ENCODE measurements around the gene USP15.
"Not testable (repeated sequence)": the region's sequence is repeated elsewhere in the genome, so short reads cannot be mapped to it uniquely, and the experiment has no call there.

The USP15 gene

DNA sequence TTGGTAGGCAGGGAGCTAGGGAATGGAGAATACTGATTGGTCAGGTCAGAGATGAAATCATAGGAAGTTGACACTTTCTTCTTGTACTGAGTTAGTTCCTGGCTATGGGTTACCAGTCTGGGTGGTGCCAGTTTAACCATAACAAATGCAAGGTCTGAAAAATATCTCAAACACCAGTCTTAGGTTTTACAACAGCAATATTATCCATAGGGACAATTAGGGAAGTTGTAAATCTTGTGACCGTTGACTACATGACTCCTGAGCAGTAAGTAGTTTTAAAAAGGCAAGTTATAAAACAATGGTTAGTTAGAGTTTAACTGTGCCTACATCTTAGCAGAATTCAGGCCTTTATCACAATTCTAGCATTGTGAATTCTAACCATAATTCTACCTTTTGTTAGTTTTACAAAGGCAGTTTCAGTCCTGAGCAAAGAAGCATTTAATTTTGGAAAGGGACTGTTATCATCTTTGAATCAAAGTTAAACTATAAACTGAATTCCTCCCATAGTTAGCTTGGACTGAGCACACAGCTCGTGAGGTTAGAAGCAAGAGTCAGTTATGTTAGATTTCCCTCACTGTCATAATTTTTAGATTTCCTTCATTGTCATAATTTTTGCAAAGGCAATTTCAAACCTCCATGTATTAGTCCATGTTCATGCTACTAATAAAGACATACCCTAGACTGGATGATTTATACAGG is 186.7 kb downstream of the USP15 start:
- DNase-seq (ENCODE audit: low read depth in 2 of 2): no peak

DNA sequence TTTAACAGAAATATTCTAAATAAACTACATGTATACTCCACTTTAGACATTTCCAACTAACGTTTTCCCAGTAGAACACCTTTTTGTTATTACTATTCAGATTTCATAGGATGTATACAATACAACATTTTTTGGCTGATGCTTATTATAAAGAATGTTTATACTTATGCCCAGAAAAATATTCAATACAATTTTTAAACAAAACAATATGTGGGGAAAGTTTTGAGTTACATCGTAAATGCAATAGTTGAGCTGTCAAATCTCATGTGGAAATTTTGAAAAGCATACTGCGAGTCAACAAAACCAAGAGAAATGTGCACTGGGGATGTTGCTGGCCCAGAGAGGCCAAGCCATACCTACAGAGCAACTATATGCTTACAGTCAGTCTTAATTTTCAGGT is 188.2 kb downstream of the USP15 start:
- no peak for DNase-seq (ENCODE audit: low read depth in 2 of 2)

DNA sequence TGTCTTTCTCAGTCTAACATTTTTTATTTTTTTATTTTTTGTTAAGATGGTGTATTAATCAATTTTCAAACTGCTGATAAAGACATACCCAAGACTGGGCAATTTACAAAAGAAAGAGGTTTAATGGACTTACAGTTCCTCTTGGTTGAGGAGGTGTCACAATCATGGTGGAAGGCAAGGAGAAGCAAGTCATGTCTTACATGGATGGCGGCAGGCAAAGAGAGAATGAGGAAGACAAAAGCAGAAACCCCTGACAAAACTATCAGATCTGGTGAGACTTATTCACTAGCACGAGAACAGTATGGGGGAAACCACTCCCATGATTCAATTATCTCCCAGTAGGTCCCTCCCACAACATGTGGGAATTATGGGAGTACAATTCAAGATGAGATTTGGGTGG is 195.2 kb downstream of the USP15 start:
- not testable (repeated sequence) for DNase-seq (ENCODE audit: low read depth in 2 of 2)

DNA sequence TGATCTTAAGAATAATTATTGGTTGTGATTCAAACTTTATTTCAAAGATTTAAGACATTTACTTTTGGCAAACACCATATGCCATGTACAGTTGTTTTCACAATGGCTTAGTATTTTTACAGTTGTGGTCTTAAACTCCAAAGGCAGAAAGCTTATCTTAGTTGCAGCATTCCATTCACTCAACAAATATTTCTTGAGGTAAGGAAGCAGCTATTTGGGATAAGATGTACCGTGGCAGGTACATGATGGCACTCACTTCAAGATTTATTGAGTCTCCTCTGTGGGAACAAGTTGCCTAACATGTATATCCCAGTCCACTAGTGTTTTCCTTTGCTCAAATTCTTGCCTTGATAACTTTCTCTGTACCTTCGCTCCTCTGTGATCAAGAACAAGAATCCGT is 198.4 kb downstream of the USP15 start:
- DNase-seq (ENCODE audit: low read depth in 2 of 2): no peak

DNA sequence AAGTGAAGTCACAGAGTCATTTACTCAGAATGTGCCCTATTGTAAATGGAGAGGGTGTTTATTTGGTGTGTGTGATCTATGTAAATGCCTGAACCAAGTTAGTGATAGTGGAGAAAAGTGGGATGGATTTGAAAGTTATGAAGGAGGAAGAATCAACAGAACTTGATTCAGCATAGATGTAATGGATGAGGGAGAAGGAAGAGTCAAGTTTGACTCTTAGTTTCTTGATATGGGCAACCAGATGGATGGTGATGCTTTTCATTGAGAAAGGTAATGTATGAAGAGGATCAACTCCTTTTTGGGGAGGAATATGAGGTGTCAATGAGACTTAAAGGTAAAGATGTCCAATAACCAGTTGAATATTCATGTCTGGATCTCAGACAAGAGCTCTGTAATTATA is 199.8 kb downstream of the USP15 start:
- DNase-seq (ENCODE audit: low read depth in 2 of 2): no peak

DNA sequence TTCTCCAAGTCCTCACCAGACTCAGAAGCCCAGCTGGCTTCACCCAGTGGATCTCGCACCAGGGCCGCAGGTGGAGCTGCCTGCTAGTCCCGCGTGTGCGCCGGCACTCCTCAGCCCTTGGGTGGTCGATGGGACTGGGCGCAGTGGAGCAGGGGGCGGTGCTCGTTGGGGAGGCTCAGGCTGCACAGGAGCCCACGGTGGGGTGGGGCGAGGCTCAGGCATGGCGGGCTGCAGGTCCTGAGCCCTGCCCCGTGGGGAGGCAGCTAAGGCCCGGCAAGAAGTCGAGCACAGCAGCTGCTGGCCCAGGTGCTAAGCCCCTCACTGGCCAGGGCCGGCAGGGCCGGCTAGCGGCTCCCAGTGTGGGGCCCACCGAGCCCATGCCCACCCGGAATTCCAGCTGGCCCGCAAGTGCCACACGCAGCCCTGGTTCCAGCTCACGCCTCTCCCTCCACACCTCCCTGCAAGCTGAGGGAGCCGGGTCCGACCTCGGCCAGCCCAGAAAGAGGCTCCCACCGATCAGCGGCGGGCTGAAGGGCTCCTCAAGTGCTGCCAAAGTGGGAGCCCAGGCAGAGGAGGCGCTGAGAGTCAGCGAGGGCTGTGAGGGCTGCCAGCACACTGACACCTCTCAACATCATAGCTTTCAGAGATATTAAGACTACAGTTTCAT is 201.1 kb downstream of the USP15 start:
- not testable (repeated sequence) for DNase-seq (ENCODE audit: low read depth in 2 of 2)

DNA sequence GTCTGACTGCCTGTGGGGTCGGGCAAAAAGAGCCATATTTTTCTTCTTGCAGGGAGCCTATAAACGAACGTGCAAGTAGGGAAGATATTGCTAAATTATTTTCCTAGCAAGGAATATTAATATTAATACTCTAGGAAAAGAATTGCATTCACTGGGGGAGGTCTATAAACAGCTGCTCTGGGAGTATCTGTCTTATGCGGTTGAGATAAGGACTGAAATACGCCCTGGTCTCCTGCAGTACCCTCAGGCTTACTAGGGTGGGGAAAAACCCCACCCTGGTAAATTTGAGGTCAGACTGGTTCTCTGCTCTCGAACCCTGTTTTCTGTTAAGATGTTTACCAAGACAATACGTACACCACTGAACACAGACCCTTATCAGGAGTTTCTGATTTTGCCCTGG is 203.0 kb downstream of the USP15 start:
- not testable (repeated sequence) for DNase-seq (ENCODE audit: low read depth in 2 of 2)

All from stimulated activated CD8-positive, alpha-beta memory T cell treated with anti-CD3 and anti-CD28 coated beads, Interleukin-15, amount 100 ng/mL, for 48 hours (primary cell).